Endodermal cell (in vitro differentiated cells): ENCODE results near the gene DUS1L. TPM values are rescaled to one million over a fixed set of nuclear protein-coding genes. Genes with fewer than 3 reads are reported as not detected.

Experiments used
- DNase-seq: peaks from one replicate; pipeline ENCODE4 v3.0.0-alpha.2; 2017
- H3K27ac ChIP-seq: 2 replicates; pipeline ENCODE4 v1.5.1; 2013; ENCODE audit warnings: mild to moderate bottlenecking, low read depth, low read length, moderate library complexity
- H3K27me3 ChIP-seq: 2 replicates; pipeline ENCODE4 v1.6.1; 2013; ENCODE audit warnings: mild to moderate bottlenecking, low read length, moderate library complexity; ENCODE audit not compliant: insufficient read depth, control insufficient read depth, poor library complexity, severe bottlenecking
- H3K36me3 ChIP-seq: 2 replicates; pipeline ENCODE4 v1.7.0; 2013; ENCODE audit warnings: mild to moderate bottlenecking, low read length, moderate library complexity; ENCODE audit not compliant: control insufficient read depth, insufficient read depth
- H3K4me1 ChIP-seq: one replicate; pipeline ENCODE4 v1.7.0; 2013; ENCODE audit warnings: low read length; ENCODE audit not compliant: control insufficient read depth, insufficient read depth
- H3K4me3 ChIP-seq: 2 replicates; pipeline ENCODE4 v1.5.1; 2013; ENCODE audit warnings: mild to moderate bottlenecking, low read length, moderate library complexity
- H3K9ac ChIP-seq: 2 replicates; pipeline ENCODE4 v1.6.1; 2013; ENCODE audit warnings: mild to moderate bottlenecking, low read length, moderate library complexity; ENCODE audit not compliant: poor library complexity, severe bottlenecking; ENCODE audit errors: extremely low read depth
- H3K9me3 ChIP-seq: 2 replicates; pipeline ENCODE4 v1.6.1; 2013; ENCODE audit warnings: mild to moderate bottlenecking, low read length, moderate library complexity; ENCODE audit not compliant: control insufficient read depth
- H3K27ac Mint-ChIP-seq: 2 replicates; pipeline ENCODE4 v1.8.0; 2020; ENCODE audit warnings: mixed read lengths
- H3K27me3 Mint-ChIP-seq: 2 replicates; pipeline ENCODE4 v1.8.0; 2021; ENCODE audit warnings: mild to moderate bottlenecking, mixed read lengths; ENCODE audit not compliant: insufficient read depth
- H3K36me3 Mint-ChIP-seq: 2 replicates; pipeline ENCODE4 v1.8.0; 2020; ENCODE audit warnings: low read depth, mixed read lengths
- H3K4me1 Mint-ChIP-seq: 2 replicates; pipeline ENCODE4 v1.8.0; 2020; ENCODE audit warnings: mixed read lengths
- H3K4me3 Mint-ChIP-seq: 2 replicates; pipeline ENCODE4 v1.8.0; 2020; ENCODE audit warnings: mild to moderate bottlenecking, moderate library complexity, mixed read lengths
- H3K9me3 Mint-ChIP-seq: 2 replicates; pipeline ENCODE4 v1.8.0; 2020; ENCODE audit warnings: mild to moderate bottlenecking, mixed read lengths
- WGBS, 2 experiments: methylation state at CpG; one replicate each; pipeline versions ENCODE4 v1.1.5 to v1.1.7; 2013; ENCODE audit warnings: missing lambda C conversion rate in 2 of 2, mixed read lengths in 1 of 2; ENCODE audit not compliant: insufficient coverage in 1 of 2, insufficient read length in 1 of 2; 5-methylcytosine and 5-hydroxymethylcytosine counted together
- total RNA-seq, 2 donors: library from RNA; stranded (reverse); fragmentation: NEBNext Ultra II Directional in 1 of 2; extraction: Animal tissue kit (Norgen Biotek cat#: 25700) in 1 of 2; gene quantifications; 2 replicates in 1 of 2; 3 replicates in 1 of 2; pipeline ENCODE4 v1.2.1, GENCODE V29; 2021
- TF ChIP-seq, protein P1 (sequence below): fragments of 200-600 bp; sonication (generic); conservative IDR thresholded peaks from 2 replicates; pipeline ENCODE4 v1.5.0; 2021; ENCODE audit warnings: antibody characterized with exemption, mild to moderate bottlenecking

DUS1L gene
- total RNA-seq, 2 donors from 2014 or later, result 85.3 to 108 TPM

GRCh38 chr17:82085931-82086764, 20.5 kb upstream of the DUS1L start:
- H3K36me3 ChIP-seq, result peaks cover 49% of the 10 kb centered on the region
- H3K36me3 Mint-ChIP-seq, result peaks cover 27% of the 10 kb centered on the region
- H3K4me1 ChIP-seq, result no peaks in the 10 kb centered on the region
- H3K27me3 ChIP-seq, result no peaks in the 10 kb centered on the region
- no peak overlapping the region for H3K27ac ChIP-seq
- no peaks in the 10 kb centered on the region for H3K27me3 Mint-ChIP-seq
- H3K4me1 Mint-ChIP-seq, result no peaks in the 10 kb centered on the region
- no peak overlapping the region for H3K4me3 Mint-ChIP-seq
- WGBS, 2 experiments, result 94 to 95% methylated on average over 11 to 25 of the region's 25 CpGs
- no peak overlapping the region for H3K27ac Mint-ChIP-seq
- no peaks in the 10 kb centered on the region for H3K9me3 ChIP-seq
- DNase-seq, result no peak
- H3K9ac ChIP-seq, result no peak overlapping the region
- H3K4me3 ChIP-seq, result no peak overlapping the region
- TF ChIP-seq, protein P1, sequence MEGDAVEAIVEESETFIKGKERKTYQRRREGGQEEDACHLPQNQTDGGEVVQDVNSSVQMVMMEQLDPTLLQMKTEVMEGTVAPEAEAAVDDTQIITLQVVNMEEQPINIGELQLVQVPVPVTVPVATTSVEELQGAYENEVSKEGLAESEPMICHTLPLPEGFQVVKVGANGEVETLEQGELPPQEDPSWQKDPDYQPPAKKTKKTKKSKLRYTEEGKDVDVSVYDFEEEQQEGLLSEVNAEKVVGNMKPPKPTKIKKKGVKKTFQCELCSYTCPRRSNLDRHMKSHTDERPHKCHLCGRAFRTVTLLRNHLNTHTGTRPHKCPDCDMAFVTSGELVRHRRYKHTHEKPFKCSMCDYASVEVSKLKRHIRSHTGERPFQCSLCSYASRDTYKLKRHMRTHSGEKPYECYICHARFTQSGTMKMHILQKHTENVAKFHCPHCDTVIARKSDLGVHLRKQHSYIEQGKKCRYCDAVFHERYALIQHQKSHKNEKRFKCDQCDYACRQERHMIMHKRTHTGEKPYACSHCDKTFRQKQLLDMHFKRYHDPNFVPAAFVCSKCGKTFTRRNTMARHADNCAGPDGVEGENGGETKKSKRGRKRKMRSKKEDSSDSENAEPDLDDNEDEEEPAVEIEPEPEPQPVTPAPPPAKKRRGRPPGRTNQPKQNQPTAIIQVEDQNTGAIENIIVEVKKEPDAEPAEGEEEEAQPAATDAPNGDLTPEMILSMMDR, result no peak
- no peaks in the 10 kb centered on the region for H3K9me3 Mint-ChIP-seq

DNA sequence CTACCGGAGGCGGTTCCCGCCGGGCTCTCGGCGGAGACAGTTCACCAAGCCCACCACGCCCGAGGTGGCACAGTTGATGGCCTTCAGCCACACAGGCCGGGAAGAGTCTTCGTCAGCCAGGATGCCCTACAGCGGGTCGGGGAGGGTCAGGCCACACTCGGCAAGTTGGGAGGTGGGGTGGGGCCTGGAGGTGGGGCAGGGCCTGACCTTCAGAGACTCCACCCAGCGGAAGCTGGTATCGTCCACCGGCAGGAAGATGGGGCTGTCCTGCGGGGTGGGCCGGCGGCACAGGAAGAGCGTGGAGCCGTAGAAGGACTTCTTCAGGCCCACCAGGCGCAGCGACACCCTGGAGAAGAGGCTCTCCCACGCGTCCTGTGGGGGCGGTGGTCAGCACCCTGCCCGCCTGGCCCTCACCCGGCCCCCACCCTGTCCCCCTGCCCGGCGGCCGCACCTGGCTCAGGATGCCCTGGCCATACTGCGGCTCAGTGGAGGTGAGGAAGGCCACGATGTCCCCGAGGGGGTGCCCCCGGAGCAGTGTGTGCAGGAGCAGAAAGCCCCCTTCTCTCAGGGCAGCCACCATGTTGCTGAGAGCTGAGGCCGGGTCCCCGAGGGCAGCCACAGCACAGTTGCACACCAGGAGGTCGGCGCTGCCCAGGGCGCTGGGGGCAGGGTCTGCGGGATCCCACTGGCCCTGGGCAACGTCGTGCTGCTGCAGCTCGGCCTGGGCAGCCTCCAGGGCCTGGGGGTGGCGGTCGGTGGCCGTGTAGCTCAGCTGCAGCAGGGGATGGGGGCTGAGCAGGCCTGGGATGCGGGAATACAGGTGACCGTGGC, 19.6 kb upstream of the DUS1L start:
- no peak overlapping the region for H3K4me3 ChIP-seq
- no peaks in the 10 kb centered on the region for H3K27me3 ChIP-seq
- TF ChIP-seq, protein P1, result no peak
- no peak overlapping the region for H3K27ac ChIP-seq
- no peaks in the 10 kb centered on the region for H3K9me3 Mint-ChIP-seq
- no peaks in the 10 kb centered on the region for H3K27me3 Mint-ChIP-seq
- no peaks in the 10 kb centered on the region for H3K4me1 ChIP-seq
- peaks cover 53% of the 10 kb centered on the region for H3K36me3 ChIP-seq
- 91 to 95% methylated on average over 37 to 49 of the region's 49 CpGs for WGBS, 2 experiments
- no peaks in the 10 kb centered on the region for H3K9me3 ChIP-seq
- no peak overlapping the region for H3K4me3 Mint-ChIP-seq
- no peaks in the 10 kb centered on the region for H3K4me1 Mint-ChIP-seq
- H3K27ac Mint-ChIP-seq, result no peak overlapping the region
- peaks cover 26% of the 10 kb centered on the region for H3K36me3 Mint-ChIP-seq
- no peak overlapping the region for H3K9ac ChIP-seq
- no peak for DNase-seq

- Mint-ChIP-seq H3K9me3 (no peaks in the 10 kb centered on the region), H3K4me1 (no peaks in the 10 kb centered on the region), H3K27ac (no peak overlapping the region), H3K27me3 (no peaks in the 10 kb centered on the region), H3K36me3 (peaks cover 29% of the 10 kb centered on the region), H3K4me3 (no peak overlapping the region)
- H3K27me3 ChIP-seq, result no peaks in the 10 kb centered on the region
- no peak overlapping the region for H3K4me3 ChIP-seq
- 95 to 97% methylated on average over 20 to 31 of the region's 31 CpGs for WGBS, 2 experiments
- H3K27ac ChIP-seq, result no peak overlapping the region
- H3K9ac ChIP-seq, result no peak overlapping the region
- TF ChIP-seq, protein P1, result no peak
- no peaks in the 10 kb centered on the region for H3K9me3 ChIP-seq
- no peaks in the 10 kb centered on the region for H3K4me1 ChIP-seq
- peaks cover 49% of the 10 kb centered on the region for H3K36me3 ChIP-seq
- DNase-seq, result no peak
Measured at GRCh38 chr17:82084373-82085030, 18.9 kb upstream of the DUS1L start.
